Endothelial cell of umbilical vein (primary cell): Measurements from ENCODE around the gene DDHD1. TPM values are rescaled to one million over a fixed set of nuclear protein-coding genes. Genes with fewer than 3 reads are reported as not detected.
A peak's percentile ranks its signal among the peaks of the same experiment; 100 is the strongest.

Experiments used
- BruUV-seq: library from RNA; stranded (reverse); fragments of 400-500 nt; replicated peaks from 2 replicates; lab custom pipeline; 2021; lab: Mats Ljungman, UMichigan
- CTCF ChIA-PET: fragments of 300-600, 350-600 bp; sonication (Branson Sonifier 250); formaldehyde crosslinking; loops from one replicate; lab custom pipeline; 2021; ENCODE audit warnings: antibody characterized with exemption, inconsistent platforms; lab: Charles Lee
- POLR2A ChIA-PET: fragments of 300-600, 350-600 bp; sonication (Branson Sonifier 250); formaldehyde crosslinking; loops from one replicate; lab custom pipeline; 2021; ENCODE audit warnings: antibody characterized with exemption, inconsistent platforms; lab: Charles Lee
- DNase-seq: peaks from one replicate; pipeline ENCODE4 v3.0.0-alpha.2; 2011; ENCODE audit warnings: low read depth, low spot score
- FAIRE-seq: peaks from 2 replicates; lab custom pipeline; 2011; peaks lifted over from hg19 to GRCh38; lab: Jason Lieb, UNC
- H2AFZ ChIP-seq: 2 replicates; pipeline ENCODE4 v1.6.0; 2012; ENCODE audit warnings: low read depth, low read length, control low read depth, inconsistent platforms
- H3K27ac ChIP-seq: 2 replicates; pipeline ENCODE4 v1.5.1; 2011; ENCODE audit warnings: low read depth, mild to moderate bottlenecking, control low read depth, low read length, moderate library complexity; ENCODE audit not compliant: insufficient read depth
- H3K27me3 ChIP-seq, 2 experiments: 2 replicates each; pipeline versions ENCODE4 v1.6.0 to v1.6.1; 2011; ENCODE audit warnings: low read length in 2 of 2, mixed read lengths in 1 of 2; ENCODE audit not compliant: control insufficient read depth in 2 of 2, insufficient read depth in 2 of 2
- H3K36me3 ChIP-seq, 2 experiments: 2 replicates in 1 of 2; 3 replicates in 1 of 2; pipeline ENCODE4 v1.5.1; 2011; ENCODE audit warnings: low read length in 2 of 2, mild to moderate bottlenecking in 1 of 2, moderate library complexity in 1 of 2; ENCODE audit not compliant: control insufficient read depth in 2 of 2, insufficient read depth in 2 of 2; ENCODE audit errors: extremely low read depth in 1 of 2
- H3K4me1 ChIP-seq: 3 replicates; pipeline ENCODE4 v1.5.1; 2011; ENCODE audit warnings: mild to moderate bottlenecking, low read length; ENCODE audit not compliant: control insufficient read depth, insufficient read depth; ENCODE audit errors: extremely low read depth
- H3K4me2 ChIP-seq: 2 replicates; pipeline ENCODE4 v1.6.1; 2011; ENCODE audit warnings: low read length, control low read depth, mixed read lengths; ENCODE audit not compliant: insufficient read depth
- H3K4me3 ChIP-seq, 3 experiments: fragments of 200-600 bp in 1 of 3; sonication (generic), shearing (Covaris generic) in 1 of 3; replicated peaks in 1 of 3; 2 replicates each; pipeline ENCODE4 v1.5.1; 2011 to 2016; ENCODE audit warnings: control low read depth in 3 of 3, low read length in 3 of 3, mild to moderate bottlenecking in 2 of 3, inconsistent platforms in 1 of 3, low read depth in 1 of 3, moderate library complexity in 1 of 3; ENCODE audit not compliant: insufficient read depth in 1 of 3
- H3K79me2 ChIP-seq: 2 replicates; pipeline ENCODE4 v1.6.0; 2012; ENCODE audit warnings: low read length, inconsistent platforms; ENCODE audit not compliant: control insufficient read depth, insufficient read depth
- H3K9ac ChIP-seq: replicated peaks from 2 replicates; pipeline ENCODE3; 2011; ENCODE audit warnings: low read length, control low read depth; ENCODE audit not compliant: insufficient read depth; ENCODE audit errors: extremely low read depth
- H3K9me1 ChIP-seq: replicated peaks from 3 replicates; pipeline ENCODE4 v1.6.0; 2011; ENCODE audit warnings: mild to moderate bottlenecking, low read length; ENCODE audit not compliant: control insufficient read depth, insufficient read depth; ENCODE audit errors: extremely low read depth
- H3K9me3 ChIP-seq: replicated peaks from 2 replicates; pipeline ENCODE4 v1.5.1; 2012; ENCODE audit warnings: low read length, inconsistent platforms; ENCODE audit not compliant: control insufficient read depth, insufficient read depth
- H4K20me1 ChIP-seq: replicated peaks from 2 replicates; pipeline ENCODE3; 2011; ENCODE audit warnings: mild to moderate bottlenecking, low read length; ENCODE audit not compliant: control insufficient read depth, insufficient read depth; ENCODE audit errors: extremely low read depth
- CTCF ChIP-seq, 2 donors: IDR thresholded peaks; 1 replicate in 1 of 2; 2 replicates in 1 of 2; pipeline ENCODE4 v1.5.1; 2011; ENCODE audit warnings: low read length in 2 of 2, mild to moderate bottlenecking in 2 of 2, moderate library complexity in 2 of 2, control low read depth in 1 of 2, inconsistent platforms in 1 of 2, low read depth in 1 of 2; ENCODE audit not compliant: insufficient read depth in 1 of 2; ENCODE audit errors: extremely low read depth in 1 of 2
- JUN ChIP-seq: IDR thresholded peaks from 2 replicates; pipeline ENCODE4 v1.6.1; 2011; ENCODE audit warnings: borderline replicate concordance, low read depth; ENCODE audit not compliant: insufficient read length, insufficient read depth
- MAX ChIP-seq: IDR thresholded peaks from 2 replicates; pipeline ENCODE4 v1.6.1; 2011; ENCODE audit not compliant: insufficient read depth, insufficient read length
- MYC ChIP-seq: IDR thresholded peaks from one replicate; pipeline ENCODE4 v1.6.1; 2011; ENCODE audit warnings: mild to moderate bottlenecking, low read depth, low read length
- POLR2A ChIP-seq: IDR thresholded peaks from 2 replicates; pipeline ENCODE4 v1.6.1; 2012; ENCODE audit warnings: low read depth, mild to moderate bottlenecking, control low read depth, low read length
- POLR2AphosphoS5 ChIP-seq: IDR thresholded peaks from 2 replicates; pipeline ENCODE4 v1.6.1; 2012; ENCODE audit warnings: low read depth, mild to moderate bottlenecking, control low read depth, low read length, moderate library complexity; ENCODE audit not compliant: insufficient read depth
- dilution Hi-C: fragments of 300-500 bp; cut with MboI; formaldehyde crosslinking; loops from one replicate; pipeline ENCODE4 v1.15.0; 2019; ENCODE audit warnings: low sequenced_read_pairs; ENCODE audit not compliant: extremely low pct_ligation_motif_present
- intact Hi-C: fragments of 100-400 bp; cut with micrococcal nuclease; formaldehyde crosslinking; loops from one replicate; pipeline ENCODE4 v1.10.0; 2022
- polyA plus RNA-seq, 4 experiments: library from polyadenylated mRNA; depleted of rRNA in 3 of 4; stranded (reverse) in 3 of 4; unstranded in 1 of 4; fragments of >200 nt; gene quantifications; 2 replicates each; pipeline versions ENCODE4 v1.2.1 to v1.2.3, GENCODE V29; 2011 to 2012; ENCODE audit warnings: missing spikeins in 1 of 4
- total RNA-seq: library from RNA; stranded (reverse); gene quantifications from 2 replicates; pipeline ENCODE4 v1.2.3, GENCODE V29; 2021

DDHD1 gene
- total and polyA plus RNA-seq, 2 donors (not counting 3 experiments of a cell fraction or from before 2014, with no cell fraction given): 2.7 to 12.4 TPM

GRCh38 chr14:53108292-53109104 is 44.6 kb downstream of the DDHD1 start:
- CTCF ChIA-PET: interaction anchor here (0.9 to 2.3 kb wide), 7 partner anchors 10 to 1239 kb away, joined by 3 to 8 read pairs (median 3); no protein-coding TSS in a partner anchor
- no peak for FAIRE-seq
- H3K4me2 ChIP-seq: peak overlapping the region; percentile 75

More at GRCh38 chr14:53108292-53109104, 44.6 kb downstream of the DDHD1 start:
- Histone ChIP-seq H3K9me1 (no peaks in the 10 kb centered on the region), H3K27ac (no peak overlapping the region), H3K4me1 (no peaks in the 10 kb centered on the region), H2AFZ (peak overlapping the region; percentile 35), H3K4me3 (peak overlapping the region; percentile 17 to 70 (median 68)), H3K79me2 (no peaks in the 10 kb centered on the region), H3K27me3 (no peaks in the 10 kb centered on the region), H3K9ac (peak overlapping the region; percentile 61), H4K20me1 (no peaks in the 10 kb centered on the region), H3K36me3 (no peaks in the 10 kb centered on the region), H3K9me3 (no peaks in the 10 kb centered on the region)
- dilution Hi-C loops (no loop called here), intact Hi-C loops (no loop called here)
- no peak for TF ChIP-seq CTCF (IDR thresholded peaks at IDR 0.05; ENCODE audit: extremely low read depth in 1 of 2, insufficient read depth in 1 of 2, low read depth in 1 of 2, low read length in 2 of 2)
- TF ChIP-seq POLR2A: no peak
- TF ChIP-seq MAX: no peak
- TF ChIP-seq MYC: no peak
- TF ChIP-seq JUN: no peak
- no peak for TF ChIP-seq POLR2AphosphoS5
- DNase-seq: no peak
- POLR2A ChIA-PET: no interaction called here
- BruUV-seq: no TSS peak
